ENCODE data around the gene OGDHL.

DNA sequence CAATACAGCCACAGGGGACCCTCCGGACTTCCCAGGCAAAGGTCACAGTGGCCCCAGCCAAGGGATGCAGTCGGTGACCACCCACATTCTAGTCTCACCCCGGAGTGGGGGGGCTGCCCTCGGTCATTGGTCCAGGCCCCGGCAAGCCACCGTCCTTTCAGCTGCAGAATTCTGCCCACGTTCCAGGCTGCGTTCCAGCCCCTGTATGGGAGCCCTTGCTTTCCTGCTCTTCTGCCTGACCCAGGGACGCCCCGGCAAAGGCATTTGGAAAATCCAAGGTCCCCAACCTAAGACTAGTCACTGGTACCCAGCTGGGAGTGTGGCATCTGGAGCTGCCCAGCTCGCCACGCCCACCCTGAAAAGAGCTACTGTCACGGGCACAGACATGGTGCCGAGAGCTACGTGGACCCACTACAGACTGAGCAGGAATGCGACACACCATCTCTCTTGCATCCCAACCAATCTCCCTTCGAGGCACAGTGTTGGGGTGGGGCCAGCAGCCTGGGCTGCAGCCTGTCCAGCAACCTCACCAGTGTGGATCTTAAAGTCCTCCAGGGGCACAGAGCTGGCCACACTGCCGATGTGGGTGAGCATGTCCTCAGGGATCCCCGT, 18.6 kb downstream of the OGDHL start:
- TF ChIP-seq POLR2AphosphoS5 (IDR thresholded peaks at IDR 0.05): no peak
- TF ChIP-seq, protein P1, sequence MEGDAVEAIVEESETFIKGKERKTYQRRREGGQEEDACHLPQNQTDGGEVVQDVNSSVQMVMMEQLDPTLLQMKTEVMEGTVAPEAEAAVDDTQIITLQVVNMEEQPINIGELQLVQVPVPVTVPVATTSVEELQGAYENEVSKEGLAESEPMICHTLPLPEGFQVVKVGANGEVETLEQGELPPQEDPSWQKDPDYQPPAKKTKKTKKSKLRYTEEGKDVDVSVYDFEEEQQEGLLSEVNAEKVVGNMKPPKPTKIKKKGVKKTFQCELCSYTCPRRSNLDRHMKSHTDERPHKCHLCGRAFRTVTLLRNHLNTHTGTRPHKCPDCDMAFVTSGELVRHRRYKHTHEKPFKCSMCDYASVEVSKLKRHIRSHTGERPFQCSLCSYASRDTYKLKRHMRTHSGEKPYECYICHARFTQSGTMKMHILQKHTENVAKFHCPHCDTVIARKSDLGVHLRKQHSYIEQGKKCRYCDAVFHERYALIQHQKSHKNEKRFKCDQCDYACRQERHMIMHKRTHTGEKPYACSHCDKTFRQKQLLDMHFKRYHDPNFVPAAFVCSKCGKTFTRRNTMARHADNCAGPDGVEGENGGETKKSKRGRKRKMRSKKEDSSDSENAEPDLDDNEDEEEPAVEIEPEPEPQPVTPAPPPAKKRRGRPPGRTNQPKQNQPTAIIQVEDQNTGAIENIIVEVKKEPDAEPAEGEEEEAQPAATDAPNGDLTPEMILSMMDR (IDR thresholded peaks at IDR 0.05; ENCODE audit: poor library complexity, severe bottlenecking): no peak
- no peak for TF ChIP-seq EZH2 (IDR thresholded peaks at IDR 0.05; ENCODE audit: borderline replicate concordance, insufficient read depth, low read length, poor library complexity, severe bottlenecking)
- TF ChIP-seq, protein P2, sequence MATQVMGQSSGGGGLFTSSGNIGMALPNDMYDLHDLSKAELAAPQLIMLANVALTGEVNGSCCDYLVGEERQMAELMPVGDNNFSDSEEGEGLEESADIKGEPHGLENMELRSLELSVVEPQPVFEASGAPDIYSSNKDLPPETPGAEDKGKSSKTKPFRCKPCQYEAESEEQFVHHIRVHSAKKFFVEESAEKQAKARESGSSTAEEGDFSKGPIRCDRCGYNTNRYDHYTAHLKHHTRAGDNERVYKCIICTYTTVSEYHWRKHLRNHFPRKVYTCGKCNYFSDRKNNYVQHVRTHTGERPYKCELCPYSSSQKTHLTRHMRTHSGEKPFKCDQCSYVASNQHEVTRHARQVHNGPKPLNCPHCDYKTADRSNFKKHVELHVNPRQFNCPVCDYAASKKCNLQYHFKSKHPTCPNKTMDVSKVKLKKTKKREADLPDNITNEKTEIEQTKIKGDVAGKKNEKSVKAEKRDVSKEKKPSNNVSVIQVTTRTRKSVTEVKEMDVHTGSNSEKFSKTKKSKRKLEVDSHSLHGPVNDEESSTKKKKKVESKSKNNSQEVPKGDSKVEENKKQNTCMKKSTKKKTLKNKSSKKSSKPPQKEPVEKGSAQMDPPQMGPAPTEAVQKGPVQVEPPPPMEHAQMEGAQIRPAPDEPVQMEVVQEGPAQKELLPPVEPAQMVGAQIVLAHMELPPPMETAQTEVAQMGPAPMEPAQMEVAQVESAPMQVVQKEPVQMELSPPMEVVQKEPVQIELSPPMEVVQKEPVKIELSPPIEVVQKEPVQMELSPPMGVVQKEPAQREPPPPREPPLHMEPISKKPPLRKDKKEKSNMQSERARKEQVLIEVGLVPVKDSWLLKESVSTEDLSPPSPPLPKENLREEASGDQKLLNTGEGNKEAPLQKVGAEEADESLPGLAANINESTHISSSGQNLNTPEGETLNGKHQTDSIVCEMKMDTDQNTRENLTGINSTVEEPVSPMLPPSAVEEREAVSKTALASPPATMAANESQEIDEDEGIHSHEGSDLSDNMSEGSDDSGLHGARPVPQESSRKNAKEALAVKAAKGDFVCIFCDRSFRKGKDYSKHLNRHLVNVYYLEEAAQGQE (IDR thresholded peaks at IDR 0.05; ENCODE audit: borderline replicate concordance): no peak
- TF ChIP-seq TAF1 (IDR thresholded peaks at IDR 0.05; ENCODE audit: low read depth): no peak
- TF ChIP-seq SMC3 (conservative IDR thresholded peaks at IDR 0.05; ENCODE audit: poor library complexity): no peak
- TF ChIP-seq RAD21 (conservative IDR thresholded peaks at IDR 0.05): no peak
- TF ChIP-seq MXI1 (conservative IDR thresholded peaks at IDR 0.05; ENCODE audit: poor library complexity, severe bottlenecking): no peak
- no peak for TF ChIP-seq EP300 (conservative IDR thresholded peaks at IDR 0.05; ENCODE audit: poor library complexity, severe bottlenecking)

Data from neural cell (in vitro differentiated cells).